K562 (cell line): ENCODE results near the gene STK11. TPM values are rescaled to one million over a fixed set of nuclear protein-coding genes. Genes with fewer than 3 reads are reported as not detected.

Experiments
- BCLAF1 ChIP-seq, 2 experiments: fragments of 450-650 bp in 1 of 2; IDR thresholded peaks; 2 replicates each; pipeline ENCODE4 v1.6.1; 2011 to 2017; ENCODE audit warnings: low read depth in 2 of 2, antibody characterized with exemption in 1 of 2, borderline replicate concordance in 1 of 2, low read length in 1 of 2, mild to moderate bottlenecking in 1 of 2, mixed read lengths in 1 of 2; ENCODE audit not compliant: control insufficient read depth in 1 of 2
- KDM1A ChIP-seq, 2 experiments: fragments of 450-650 bp; IDR thresholded peaks; 2 replicates each; pipeline ENCODE4 v1.6.1; 2016; ENCODE audit warnings: mild to moderate bottlenecking in 2 of 2
- KLF6 ChIP-seq: fragments of 250-450 bp; sonication (Bioruptor Pico); IDR thresholded peaks from 2 replicates; pipeline ENCODE4 v1.4.0; 2020; ENCODE audit warnings: mild to moderate bottlenecking, moderate library complexity, borderline replicate concordance
- NR3C1 ChIP-seq: sonication (generic); formaldehyde crosslinking; IDR thresholded peaks from 2 replicates; pipeline ENCODE4 v1.8.1; 2022; ENCODE audit warnings: missing genetic modification reagents
- NUFIP1 ChIP-seq: fragments of 450-650 bp; IDR thresholded peaks from 2 replicates; pipeline ENCODE4 v1.6.1; 2018; ENCODE audit not compliant: partially characterized antibody
- RFX5 ChIP-seq: IDR thresholded peaks from 2 replicates; pipeline ENCODE4 v1.6.1; 2011; ENCODE audit warnings: low read depth, mild to moderate bottlenecking, improper control_type of control experiment, low read length
- RREB1 ChIP-seq: fragments of 250-450 bp; sonication (Bioruptor Pico); IDR thresholded peaks from 2 replicates; pipeline ENCODE4 v1.4.0; 2020
- SNIP1 ChIP-seq: fragments of 450-650 bp; IDR thresholded peaks from 2 replicates; pipeline ENCODE4 v1.7.1; 2017; ENCODE audit warnings: low read depth, mild to moderate bottlenecking
- SNRNP70 ChIP-seq: fragments of 200-400 bp; formaldehyde crosslinking; optimal IDR thresholded peaks from 2 replicates; pipeline ENCODE3; 2017; ENCODE audit warnings: low read depth, low read length
- TAF7 ChIP-seq: fragments of 450-650 bp; IDR thresholded peaks from 2 replicates; pipeline ENCODE4 v1.6.1; 2016; ENCODE audit warnings: missing genetic modification characterization, missing compliant biosample characterization
- TARDBP ChIP-seq: fragments of 450-650 bp; IDR thresholded peaks from 2 replicates; pipeline ENCODE4 v1.6.1; 2016
- ZNF253 ChIP-seq: fragments of 250-450 bp; sonication (Bioruptor Pico); conservative IDR thresholded peaks from 2 replicates; pipeline ENCODE4 v1.6.1; 2021; ENCODE audit warnings: mild to moderate bottlenecking
- ZNF445 ChIP-seq: fragments of 250-450 bp; sonication (Bioruptor Pico); IDR thresholded peaks from 2 replicates; pipeline ENCODE4 v1.4.0; 2020; ENCODE audit warnings: low read depth, mild to moderate bottlenecking, moderate library complexity
- polyA plus RNA-seq, 8 experiments: library from polyadenylated mRNA; depleted of rRNA in 4 of 8; stranded (reverse) in 5 of 8; unstranded in 3 of 8; fragments of >200 nt; fragmentation: Nextera tagmentation in 2 of 8; fragmentation: Illumina TruSeq in 1 of 8; extraction: Ambion mirVana in 2 of 8; extraction: Trizol in 1 of 8; gene quantifications; 2 replicates each; pipeline versions ENCODE4 v1.2.1 to v1.2.3, GENCODE V29; 2011 to 2014; ENCODE audit warnings: inconsistent platforms in 1 of 8, missing spikeins in 1 of 8
- total RNA-seq, 7 experiments: library from RNA; depleted of rRNA in 6 of 7; stranded (reverse); fragments of >200 nt in 6 of 7; fragmentation: Illumina TruSeq in 2 of 7; extraction: Trizol in 2 of 7; gene quantifications; 2 replicates each; pipeline versions ENCODE4 v1.2.1 to v1.2.3, GENCODE V29; 2011 to 2021; ENCODE audit warnings: low replicate concordance in 1 of 7
- TF ChIP-seq, protein P1 (sequence below): fragments of 250-450 bp; sonication (Bioruptor Pico); IDR thresholded peaks from 2 replicates; pipeline ENCODE4 v1.5.0; 2020; ENCODE audit warnings: mild to moderate bottlenecking, borderline replicate concordance

STK11 gene
- total and polyA plus RNA-seq, 9 of the 15 experiments (the other 6 are each of a cell fraction or from before 2014, with no cell fraction given) = 0.15 to 96.5 (median 31.7) TPM

GRCh38 chr19:1259206-1259875 is 53.8 kb downstream of the STK11 start (continued):
- TF ChIP-seq RREB1 (CRISPR knock-in tag) = no peak; the same call in 1 of the 2 replicates
- TF ChIP-seq NUFIP1 = no peak
- no peak for TF ChIP-seq RFX5
- TF ChIP-seq KLF6 (CRISPR knock-in tag) = no peak
- TF ChIP-seq, protein P1, sequence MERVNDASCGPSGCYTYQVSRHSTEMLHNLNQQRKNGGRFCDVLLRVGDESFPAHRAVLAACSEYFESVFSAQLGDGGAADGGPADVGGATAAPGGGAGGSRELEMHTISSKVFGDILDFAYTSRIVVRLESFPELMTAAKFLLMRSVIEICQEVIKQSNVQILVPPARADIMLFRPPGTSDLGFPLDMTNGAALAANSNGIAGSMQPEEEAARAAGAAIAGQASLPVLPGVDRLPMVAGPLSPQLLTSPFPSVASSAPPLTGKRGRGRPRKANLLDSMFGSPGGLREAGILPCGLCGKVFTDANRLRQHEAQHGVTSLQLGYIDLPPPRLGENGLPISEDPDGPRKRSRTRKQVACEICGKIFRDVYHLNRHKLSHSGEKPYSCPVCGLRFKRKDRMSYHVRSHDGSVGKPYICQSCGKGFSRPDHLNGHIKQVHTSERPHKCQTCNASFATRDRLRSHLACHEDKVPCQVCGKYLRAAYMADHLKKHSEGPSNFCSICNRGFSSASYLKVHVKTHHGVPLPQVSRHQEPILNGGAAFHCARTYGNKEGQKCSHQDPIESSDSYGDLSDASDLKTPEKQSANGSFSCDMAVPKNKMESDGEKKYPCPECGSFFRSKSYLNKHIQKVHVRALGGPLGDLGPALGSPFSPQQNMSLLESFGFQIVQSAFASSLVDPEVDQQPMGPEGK = no peak; the same call in 1 of the 2 replicates
- TF ChIP-seq BCLAF1 (IDR thresholded peaks at IDR 0.05; ENCODE audit: borderline replicate concordance in 1 of 2, control insufficient read depth in 1 of 2, low read depth in 2 of 2, low read length in 1 of 2) = no peak
- TF ChIP-seq KDM1A (IDR thresholded peaks at IDR 0.05) = no peak
- TF ChIP-seq SNRNP70 = peak; percentile 64
- TF ChIP-seq NR3C1 (CRISPR knock-in tag) = no peak
- TF ChIP-seq TARDBP = no peak
- TF ChIP-seq TAF7 = no peak
- TF ChIP-seq ZNF445 (CRISPR knock-in tag) = no peak
- TF ChIP-seq SNIP1 = no peak
- no peak for TF ChIP-seq ZNF253 (CRISPR knock-in tag)
